AG04449 (cell line): Measurements from ENCODE around the gene LGR6.
"Not testable (repeated sequence)": the region's sequence is repeated elsewhere in the genome, so short reads cannot be mapped to it uniquely, and the experiment has no call there.

Experiments
- CTCF ChIA-PET: fragments of 350-600 bp; formaldehyde crosslinking; extraction: SDS; loops from one replicate; lab custom pipeline; 2021; ENCODE audit warnings: antibody characterized with exemption; lab: Yijun Ruan, JAX
- POLR2A ChIA-PET: fragments of 400-600, 350-600 bp; formaldehyde crosslinking; extraction: SDS; loops from one replicate; lab custom pipeline; 2020; ENCODE audit warnings: antibody characterized with exemption, inconsistent platforms; lab: Yijun Ruan, JAX
- DNase-seq: peaks from one replicate; pipeline ENCODE4 v3.0.0-alpha.2; 2010; ENCODE audit warnings: low read depth, low spot score
- H3K4me3 ChIP-seq: 2 replicates; pipeline ENCODE4 v1.5.1; 2011; ENCODE audit warnings: low read depth, mild to moderate bottlenecking, control low read depth, low read length
- CTCF ChIP-seq: IDR thresholded peaks from one replicate; pipeline ENCODE4 v1.5.1; 2011; ENCODE audit warnings: mild to moderate bottlenecking, moderate library complexity, low read length, control low read depth, inconsistent platforms; ENCODE audit not compliant: insufficient read depth; ENCODE audit errors: missing control alignments

LGR6 gene, protein sequence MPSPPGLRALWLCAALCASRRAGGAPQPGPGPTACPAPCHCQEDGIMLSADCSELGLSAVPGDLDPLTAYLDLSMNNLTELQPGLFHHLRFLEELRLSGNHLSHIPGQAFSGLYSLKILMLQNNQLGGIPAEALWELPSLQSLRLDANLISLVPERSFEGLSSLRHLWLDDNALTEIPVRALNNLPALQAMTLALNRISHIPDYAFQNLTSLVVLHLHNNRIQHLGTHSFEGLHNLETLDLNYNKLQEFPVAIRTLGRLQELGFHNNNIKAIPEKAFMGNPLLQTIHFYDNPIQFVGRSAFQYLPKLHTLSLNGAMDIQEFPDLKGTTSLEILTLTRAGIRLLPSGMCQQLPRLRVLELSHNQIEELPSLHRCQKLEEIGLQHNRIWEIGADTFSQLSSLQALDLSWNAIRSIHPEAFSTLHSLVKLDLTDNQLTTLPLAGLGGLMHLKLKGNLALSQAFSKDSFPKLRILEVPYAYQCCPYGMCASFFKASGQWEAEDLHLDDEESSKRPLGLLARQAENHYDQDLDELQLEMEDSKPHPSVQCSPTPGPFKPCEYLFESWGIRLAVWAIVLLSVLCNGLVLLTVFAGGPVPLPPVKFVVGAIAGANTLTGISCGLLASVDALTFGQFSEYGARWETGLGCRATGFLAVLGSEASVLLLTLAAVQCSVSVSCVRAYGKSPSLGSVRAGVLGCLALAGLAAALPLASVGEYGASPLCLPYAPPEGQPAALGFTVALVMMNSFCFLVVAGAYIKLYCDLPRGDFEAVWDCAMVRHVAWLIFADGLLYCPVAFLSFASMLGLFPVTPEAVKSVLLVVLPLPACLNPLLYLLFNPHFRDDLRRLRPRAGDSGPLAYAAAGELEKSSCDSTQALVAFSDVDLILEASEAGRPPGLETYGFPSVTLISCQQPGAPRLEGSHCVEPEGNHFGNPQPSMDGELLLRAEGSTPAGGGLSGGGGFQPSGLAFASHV

DNA sequence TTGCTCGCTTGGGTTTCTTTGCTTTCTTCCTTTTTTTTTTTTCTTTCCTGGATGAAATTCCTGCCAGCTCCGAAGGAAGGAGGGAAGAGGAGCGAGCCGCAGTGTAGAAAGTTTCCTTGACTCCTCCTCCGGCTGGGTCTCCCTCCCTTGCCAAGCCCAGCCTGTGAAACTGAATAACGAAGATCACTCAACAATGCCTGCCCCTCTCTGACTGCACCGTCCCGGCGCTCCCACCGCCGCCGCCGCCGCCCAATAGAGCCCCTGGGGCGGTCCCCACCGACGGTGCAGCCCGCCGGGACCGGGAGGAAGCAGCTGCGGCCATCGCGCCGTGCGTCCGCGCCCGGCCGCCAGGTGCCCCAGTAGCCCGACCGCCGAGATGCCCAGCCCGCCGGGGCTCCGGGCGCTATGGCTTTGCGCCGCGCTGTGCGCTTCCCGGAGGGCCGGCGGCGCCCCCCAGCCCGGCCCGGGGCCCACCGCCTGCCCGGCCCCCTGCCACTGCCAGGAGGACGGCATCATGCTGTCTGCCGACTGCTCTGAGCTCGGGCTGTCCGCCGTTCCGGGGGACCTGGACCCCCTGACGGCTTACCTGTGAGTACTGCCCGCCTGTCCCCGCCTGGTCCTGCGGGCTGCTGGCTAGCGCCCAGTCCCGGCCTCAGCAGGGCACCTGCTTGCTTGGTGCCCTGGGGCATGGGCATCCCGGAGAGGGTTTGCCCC, at the start of gene LGR6:
TSS of gene LGR6 (plus strand) at position 186 of the 714 bp plus-strand sequence. CDS start at position 377, 191 bp downstream.
- no peak for DNase-seq
- TF ChIP-seq CTCF: no peak
- ChIA-PET POLR2A (no interaction called here), CTCF (interaction anchor here (0.8 to 7.0 kb wide), 39 partner anchors 9 to 525 kb away, joined by 3 to 182 read pairs (median 5); partner anchors contain the start of gene UBE2T)
- no peak within 1 kb of the TSS for H3K4me3 ChIP-seq

DNA sequence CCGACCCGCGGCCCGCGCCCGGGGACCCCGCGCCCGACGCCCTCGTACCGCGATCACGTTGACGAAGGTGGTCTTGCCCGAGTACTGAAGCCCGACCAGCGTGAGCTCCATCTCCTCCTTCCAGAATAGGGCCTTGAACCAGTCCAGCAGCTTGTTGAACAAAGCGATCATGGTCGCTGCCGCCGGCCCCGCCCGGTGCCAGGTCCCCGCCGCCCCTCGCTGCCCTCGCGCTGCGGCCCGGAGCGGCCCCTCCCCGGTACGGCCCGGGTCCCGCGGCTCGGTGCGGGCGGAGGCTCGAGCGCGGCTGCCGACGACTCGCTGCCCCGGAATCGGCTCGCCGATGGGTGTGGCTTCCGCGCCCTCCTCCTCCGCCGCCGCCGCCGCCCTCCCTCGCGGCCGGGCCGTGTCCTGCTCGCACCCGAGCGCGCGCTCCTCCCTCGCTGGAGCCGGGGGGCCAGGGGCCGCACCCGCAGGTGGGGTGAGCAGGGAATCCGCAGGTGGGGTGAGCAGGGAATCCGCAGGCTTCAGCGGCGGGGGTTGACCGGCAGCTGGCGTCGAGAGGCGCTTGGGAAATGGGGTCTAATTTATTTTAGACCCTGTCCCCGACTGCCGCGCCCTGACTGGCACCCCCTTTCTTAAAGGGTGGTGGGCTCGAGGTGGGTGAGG, 49.1 kb upstream of the LGR6 start, which contains the start of gene ARL8A:
TSS of gene ARL8A (minus strand) at position 336 of the 666 bp plus-strand sequence. CDS start at position 171, 165 bp downstream.
- POLR2A ChIA-PET: interaction anchor here (1.2 kb wide), 1 partner anchor 10 kb away, joined by 3 read pairs; no protein-coding TSS in a partner anchor
- CTCF ChIA-PET: interaction anchor here (1.0 to 3.1 kb wide), 2 partner anchors 9 to 11 kb away, joined by 6 to 16 read pairs; no protein-coding TSS in a partner anchor
- peak within 1 kb of the TSS; percentile 76 for H3K4me3 ChIP-seq
- DNase-seq: no peak
- TF ChIP-seq CTCF: no peak

- ChIA-PET POLR2A (no interaction called here), CTCF (interaction anchor here (1.6 to 3.1 kb wide), 3 partner anchors 10 kb away, joined by 7 to 21 read pairs (median 16); no protein-coding TSS in a partner anchor)
- TF ChIP-seq CTCF: no peak
- DNase-seq: no peak
- H3K4me3 ChIP-seq: peak overlapping the region; percentile 76
Observed at GRCh38 chr1:202145068-202145743, 48.4 kb upstream of the LGR6 start.

DNA sequence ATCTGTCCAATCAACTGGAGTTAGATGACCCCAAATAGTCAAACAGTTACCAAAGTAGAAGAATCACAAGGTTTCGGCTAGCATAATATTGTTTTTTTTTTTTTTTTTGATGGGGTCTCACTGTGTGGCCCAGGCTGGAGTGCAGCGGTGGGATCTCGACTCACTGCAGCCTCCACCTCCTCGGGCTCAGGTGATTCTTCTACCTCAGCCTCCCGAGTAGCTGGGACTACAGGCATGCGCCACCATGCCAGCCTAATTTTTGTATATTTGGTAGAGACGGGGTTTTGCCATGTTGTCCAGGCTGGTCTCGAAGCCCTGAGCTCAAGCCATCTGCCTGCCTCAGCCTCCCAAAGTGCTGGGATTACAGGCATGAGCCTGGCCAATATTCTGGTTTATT, 47.9 kb upstream of the LGR6 start:
- H3K4me3 ChIP-seq: not testable (repeated sequence)

GRCh38 chr1:202146279-202146678, 47.3 kb upstream of the LGR6 start:
- no peak for DNase-seq
- H3K4me3 ChIP-seq: no peak overlapping the region
- TF ChIP-seq CTCF: no peak
- POLR2A ChIA-PET: no interaction called here
- CTCF ChIA-PET: interaction anchor here (1.0 to 3.1 kb wide), 3 partner anchors 8 to 131 kb away, joined by 3 to 21 read pairs (median 7); no protein-coding TSS in a partner anchor

More for the DNA sequence above, 47.9 kb upstream of the LGR6 start:
- DNase-seq, POLR2A ChIA-PET: not testable (repeated sequence)
- CTCF ChIA-PET: interaction anchor here (1.6 to 3.1 kb wide), 2 partner anchors 9 to 11 kb away, joined by 7 to 21 read pairs; no protein-coding TSS in a partner anchor
